Stimulated activated CD8-positive, alpha-beta memory T cell treated with anti-CD3 and anti-CD28 coated beads, Interleukin-4, amount 100 ng/mL, for 24 hours (primary cell): ENCODE results near the gene BCAS1.

ENCODE experiments used
- DNase-seq: peaks from one replicate; pipeline ENCODE4 v3.0.0-alpha.2; 2020; ENCODE audit warnings: low read depth

BCAS1 gene

GRCh38 chr20:54075322-54075721 lies 4.9 kb upstream of the BCAS1 start:
- no peak for DNase-seq

GRCh38 chr20:54074511-54074910 lies 4.1 kb upstream of the BCAS1 start:
- no peak for DNase-seq

- no peak for DNase-seq
These were observed 2.9 kb upstream of the BCAS1 start for GRCh38 chr20:54073288-54073687.

GRCh38 chr20:54069501-54069971 lies 858 bp downstream of the BCAS1 start:
- no peak for DNase-seq

- DNase-seq, result no peak
These were observed 1.4 kb downstream of the BCAS1 start for GRCh38 chr20:54068966-54069365.

- no peak for DNase-seq
These were observed 1.9 kb downstream of the BCAS1 start for GRCh38 chr20:54068495-54068894.

- no peak for DNase-seq
These were observed 2.7 kb downstream of the BCAS1 start for GRCh38 chr20:54067606-54068174.

GRCh38 chr20:54065601-54066038 lies 4.8 kb downstream of the BCAS1 start:
- no peak for DNase-seq

- DNase-seq, result no peak
These were observed 5.5 kb downstream of the BCAS1 start for GRCh38 chr20:54064939-54065338.

GRCh38 chr20:54063992-54064676 lies 6.3 kb downstream of the BCAS1 start:
- peak; percentile 9 for DNase-seq

GRCh38 chr20:54063580-54063979 lies 6.8 kb downstream of the BCAS1 start:
- no peak for DNase-seq

GRCh38 chr20:54062812-54063280 lies 7.5 kb downstream of the BCAS1 start:
- DNase-seq, result no peak

GRCh38 chr20:54061101-54061881 lies 9.1 kb downstream of the BCAS1 start:
- no peak for DNase-seq

- no peak for DNase-seq
These were observed 10.6 kb downstream of the BCAS1 start for GRCh38 chr20:54059691-54060364.

- no peak for DNase-seq
These were observed 11.8 kb downstream of the BCAS1 start for GRCh38 chr20:54058420-54059139.

GRCh38 chr20:54056762-54057639 lies 13.4 kb downstream of the BCAS1 start:
- DNase-seq, result no peak

- DNase-seq, result no peak
These were observed 15.9 kb downstream of the BCAS1 start for GRCh38 chr20:54054516-54054915.

GRCh38 chr20:54051068-54051467 lies 19.3 kb downstream of the BCAS1 start:
- DNase-seq, result no peak

GRCh38 chr20:54048891-54049545 lies 21.4 kb downstream of the BCAS1 start:
- no peak for DNase-seq

- no peak for DNase-seq
These were observed 21.9 kb downstream of the BCAS1 start for GRCh38 chr20:54048481-54048880.
